Neural cell (in vitro differentiated cells): ENCODE results near the gene DTNBP1.

ENCODE experiments used
- EZH2 ChIP-seq: fragments of 200-600, 300-800 bp; shearing (Covaris generic), sonication (generic); IDR thresholded peaks from 2 replicates; pipeline ENCODE4 v1.6.1; 2014; ENCODE audit warnings: antibody characterized with exemption, low read length, borderline replicate concordance, mild to moderate bottlenecking; ENCODE audit not compliant: insufficient read depth, poor library complexity, severe bottlenecking
- POLR2AphosphoS5 ChIP-seq: IDR thresholded peaks from 2 replicates; pipeline ENCODE4 v1.6.1; 2012
- TF ChIP-seq, protein P1 (sequence below): fragments of 450-650 bp; IDR thresholded peaks from 2 replicates; pipeline ENCODE4 v1.5.1; 2014; ENCODE audit warnings: antibody characterized with exemption, mild to moderate bottlenecking, moderate library complexity; ENCODE audit not compliant: poor library complexity, severe bottlenecking

DNA sequence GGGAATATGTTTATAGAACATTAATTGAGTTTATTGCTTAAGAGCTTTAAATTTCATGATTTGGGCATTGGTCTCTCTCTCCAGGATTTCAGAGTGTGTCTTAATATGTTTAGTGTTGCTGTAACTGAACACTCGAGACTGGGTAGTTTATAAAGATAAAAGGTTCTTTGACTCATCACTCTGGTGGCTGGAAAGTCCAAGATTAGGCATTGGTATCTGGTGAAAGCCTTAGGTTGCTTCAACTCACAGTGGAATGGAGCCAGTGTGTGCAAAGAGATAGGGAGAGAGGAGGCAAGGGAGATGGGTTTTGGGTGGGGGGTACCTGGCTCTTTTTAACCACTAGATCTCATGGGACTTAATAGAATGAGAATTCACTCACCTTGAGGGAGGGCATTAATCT lies 35.6 kb upstream of the DTNBP1 start:
- TF ChIP-seq, protein P1, sequence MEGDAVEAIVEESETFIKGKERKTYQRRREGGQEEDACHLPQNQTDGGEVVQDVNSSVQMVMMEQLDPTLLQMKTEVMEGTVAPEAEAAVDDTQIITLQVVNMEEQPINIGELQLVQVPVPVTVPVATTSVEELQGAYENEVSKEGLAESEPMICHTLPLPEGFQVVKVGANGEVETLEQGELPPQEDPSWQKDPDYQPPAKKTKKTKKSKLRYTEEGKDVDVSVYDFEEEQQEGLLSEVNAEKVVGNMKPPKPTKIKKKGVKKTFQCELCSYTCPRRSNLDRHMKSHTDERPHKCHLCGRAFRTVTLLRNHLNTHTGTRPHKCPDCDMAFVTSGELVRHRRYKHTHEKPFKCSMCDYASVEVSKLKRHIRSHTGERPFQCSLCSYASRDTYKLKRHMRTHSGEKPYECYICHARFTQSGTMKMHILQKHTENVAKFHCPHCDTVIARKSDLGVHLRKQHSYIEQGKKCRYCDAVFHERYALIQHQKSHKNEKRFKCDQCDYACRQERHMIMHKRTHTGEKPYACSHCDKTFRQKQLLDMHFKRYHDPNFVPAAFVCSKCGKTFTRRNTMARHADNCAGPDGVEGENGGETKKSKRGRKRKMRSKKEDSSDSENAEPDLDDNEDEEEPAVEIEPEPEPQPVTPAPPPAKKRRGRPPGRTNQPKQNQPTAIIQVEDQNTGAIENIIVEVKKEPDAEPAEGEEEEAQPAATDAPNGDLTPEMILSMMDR, result no peak
- TF ChIP-seq POLR2AphosphoS5, result no peak
- no peak for TF ChIP-seq EZH2
